ENCODE measurements around the gene ALOX12.
A peak's percentile ranks its signal among the peaks of the same experiment; 100 is the strongest.
"Not testable (repeated sequence)": the region's sequence is repeated elsewhere in the genome, so short reads cannot be mapped to it uniquely, and the experiment has no call there.

Gene ALOX12

GRCh38 chr17:7045492-7046126, 49.8 kb downstream of the ALOX12 start:
- DNase-seq (ENCODE audit: low read depth in 2 of 2) = peak; percentile 42

- no peak for DNase-seq (ENCODE audit: low read depth in 2 of 2)
Observed at GRCh38 chr17:7046127-7046724, 50.4 kb downstream of the ALOX12 start.

GRCh38 chr17:7046725-7047397, 51.0 kb downstream of the ALOX12 start:
- not testable (repeated sequence) for DNase-seq (ENCODE audit: low read depth in 2 of 2)

- no peak for DNase-seq (ENCODE audit: low read depth in 2 of 2)
Observed at GRCh38 chr17:7047566-7047965, 51.7 kb downstream of the ALOX12 start.

GRCh38 chr17:7048968-7049367, 53.1 kb downstream of the ALOX12 start:
- DNase-seq (ENCODE audit: low read depth in 2 of 2) = no peak

- not testable (repeated sequence) for DNase-seq (ENCODE audit: low read depth in 2 of 2)
Observed at GRCh38 chr17:7050583-7050982, 54.7 kb downstream of the ALOX12 start.

- DNase-seq (ENCODE audit: low read depth in 2 of 2) = no peak
Observed at GRCh38 chr17:7056386-7056785, 60.5 kb downstream of the ALOX12 start.

GRCh38 chr17:7058831-7059447, 63.1 kb downstream of the ALOX12 start:
- no peak for DNase-seq (ENCODE audit: low read depth in 2 of 2)

Measured in fibroblast of skin of left biceps (primary cell).